Measurements from ENCODE around the gene YARS2. TPM values are rescaled to one million over a fixed set of nuclear protein-coding genes. Genes with fewer than 3 reads are reported as not detected.

Gene YARS2
- polyA plus RNA-seq, 1 donor from 2014 or later, result 25.6 TPM

DNA sequence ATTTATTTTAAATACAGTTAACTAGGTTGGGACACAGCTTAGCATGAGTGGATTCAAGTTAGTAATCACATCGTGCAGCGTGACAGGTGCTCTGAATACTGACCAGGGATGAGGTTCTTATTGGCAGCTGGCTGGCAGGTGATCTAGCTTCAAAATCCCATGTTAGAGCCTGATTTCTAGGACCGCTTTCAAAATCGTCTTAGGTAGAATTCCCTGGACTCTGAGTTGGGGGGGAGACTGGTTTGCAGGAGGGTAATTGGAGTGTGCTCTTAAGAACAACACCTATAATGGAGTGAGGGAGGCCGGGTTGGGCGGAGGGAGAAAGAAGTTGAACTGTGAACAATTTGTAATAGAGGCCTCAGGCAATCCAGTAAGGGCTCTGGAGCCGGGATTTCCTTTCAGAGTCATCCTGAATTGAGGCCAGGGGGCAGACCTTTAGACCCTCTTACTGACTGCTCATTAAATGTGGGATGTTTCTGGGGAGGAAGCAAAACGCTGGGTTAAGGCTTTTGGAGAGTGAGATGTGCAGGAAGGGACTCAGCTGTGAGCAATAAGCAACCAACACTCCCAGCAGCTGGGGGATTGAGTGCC is 874 bp upstream of the YARS2 start:
- Histone ChIP-seq H3K9me3 (ENCODE audit: low read length) (no peaks in the 10 kb centered on the region), H4K20me1 (ENCODE audit: insufficient read depth) (no peaks in the 10 kb centered on the region), H3K27ac (ENCODE audit: low read length) (peak overlapping the region; percentile 89), H3F3A (ENCODE audit: insufficient read depth, low read length, poor library complexity, severe bottlenecking) (no peaks in the 10 kb centered on the region), H3K36me3 (ENCODE audit: insufficient read depth, low read length) (peaks cover 5% of the 10 kb centered on the region), H3K9ac (ENCODE audit: low read length) (peak overlapping the region; percentile 94), H3K4me2 (ENCODE audit: low read length) (peak overlapping the region; percentile 71), H2AFZ (ENCODE audit: low read depth, low read length) (peak overlapping the region; percentile 94), H3K79me2 (replicated peaks; ENCODE audit: insufficient read depth, low read length) (peaks cover 28% of the 10 kb centered on the region), H3K4me3 (ENCODE audit: low read length) (peak overlapping the region; percentile 88), H3K9me2 (ENCODE audit: insufficient read depth, low read length) (no peaks in the 10 kb centered on the region), H3K27me3 (ENCODE audit: insufficient read depth, low read depth, low read length) (no peaks in the 10 kb centered on the region)
- TF ChIP-seq RAD21 (conservative IDR thresholded peaks at IDR 0.05), result no peak
- TF ChIP-seq SMC3 (conservative IDR thresholded peaks at IDR 0.05; ENCODE audit: poor library complexity), result no peak
- TF ChIP-seq, protein P1, sequence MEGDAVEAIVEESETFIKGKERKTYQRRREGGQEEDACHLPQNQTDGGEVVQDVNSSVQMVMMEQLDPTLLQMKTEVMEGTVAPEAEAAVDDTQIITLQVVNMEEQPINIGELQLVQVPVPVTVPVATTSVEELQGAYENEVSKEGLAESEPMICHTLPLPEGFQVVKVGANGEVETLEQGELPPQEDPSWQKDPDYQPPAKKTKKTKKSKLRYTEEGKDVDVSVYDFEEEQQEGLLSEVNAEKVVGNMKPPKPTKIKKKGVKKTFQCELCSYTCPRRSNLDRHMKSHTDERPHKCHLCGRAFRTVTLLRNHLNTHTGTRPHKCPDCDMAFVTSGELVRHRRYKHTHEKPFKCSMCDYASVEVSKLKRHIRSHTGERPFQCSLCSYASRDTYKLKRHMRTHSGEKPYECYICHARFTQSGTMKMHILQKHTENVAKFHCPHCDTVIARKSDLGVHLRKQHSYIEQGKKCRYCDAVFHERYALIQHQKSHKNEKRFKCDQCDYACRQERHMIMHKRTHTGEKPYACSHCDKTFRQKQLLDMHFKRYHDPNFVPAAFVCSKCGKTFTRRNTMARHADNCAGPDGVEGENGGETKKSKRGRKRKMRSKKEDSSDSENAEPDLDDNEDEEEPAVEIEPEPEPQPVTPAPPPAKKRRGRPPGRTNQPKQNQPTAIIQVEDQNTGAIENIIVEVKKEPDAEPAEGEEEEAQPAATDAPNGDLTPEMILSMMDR (IDR thresholded peaks at IDR 0.05; ENCODE audit: poor library complexity, severe bottlenecking), result no peak
- no peak for TF ChIP-seq REST (IDR thresholded peaks at IDR 0.05; ENCODE audit: borderline replicate concordance)

GRCh38 chr12:32755051-32755653 is 545 bp downstream of the YARS2 start:
- peak; percentile 72 for TF ChIP-seq SMC3 (conservative IDR thresholded peaks at IDR 0.05; ENCODE audit: poor library complexity)
- TF ChIP-seq EP300 (conservative IDR thresholded peaks at IDR 0.05; ENCODE audit: poor library complexity, severe bottlenecking), result no peak
- TF ChIP-seq RAD21 (conservative IDR thresholded peaks at IDR 0.05), result peak; percentile 59
- TF ChIP-seq EZH2 (IDR thresholded peaks at IDR 0.05; ENCODE audit: borderline replicate concordance, insufficient read depth, low read length, poor library complexity, severe bottlenecking), result no peak
- TF ChIP-seq, protein P1 (IDR thresholded peaks at IDR 0.05; ENCODE audit: poor library complexity, severe bottlenecking), result peak; percentile 81
- peaks cover 7% of the 10 kb centered on the region for H3K36me3 ChIP-seq (ENCODE audit: insufficient read depth, low read length)
- peak overlapping the region; percentile 81 for H3K4me2 ChIP-seq (ENCODE audit: low read length)
- H3K27ac ChIP-seq (ENCODE audit: low read length), result peak overlapping the region; percentile 89
- peak overlapping the region; percentile 88 for H3K4me3 ChIP-seq (ENCODE audit: low read length)
- no peaks in the 10 kb centered on the region for H3K27me3 ChIP-seq (ENCODE audit: insufficient read depth, low read depth, low read length)
- no peaks in the 10 kb centered on the region for H3K9me2 ChIP-seq (ENCODE audit: insufficient read depth, low read length)
- H3F3A ChIP-seq (ENCODE audit: insufficient read depth, low read length, poor library complexity, severe bottlenecking), result no peaks in the 10 kb centered on the region
- H3K79me2 ChIP-seq (replicated peaks; ENCODE audit: insufficient read depth, low read length), result peaks cover 28% of the 10 kb centered on the region
- no peaks in the 10 kb centered on the region for H4K20me1 ChIP-seq (ENCODE audit: insufficient read depth)
- H3K9ac ChIP-seq (ENCODE audit: low read length), result peak overlapping the region; percentile 94
- no peaks in the 10 kb centered on the region for H3K9me3 ChIP-seq (ENCODE audit: low read length)
- peak overlapping the region; percentile 86 for H2AFZ ChIP-seq (ENCODE audit: low read depth, low read length)
